Fibroblast of skin of scalp (primary cell): Measurements from ENCODE around the gene RMRP. TPM values are rescaled to one million over a fixed set of nuclear protein-coding genes. Genes with fewer than 3 reads are reported as not detected.
A peak's percentile ranks its signal among the peaks of the same experiment; 100 is the strongest.

ENCODE experiments used
- DNase-seq: peaks from one replicate; pipeline ENCODE4 v3.0.0-alpha.2; 2013
- polyA plus RNA-seq, 2 experiments: library from polyadenylated mRNA; unstranded; fragments of 120-200 nt; gene quantifications; one replicate each; pipeline ENCODE4 v1.2.1, GENCODE V29; 2013; ENCODE audit not compliant: insufficient read length in 2 of 2

RMRP gene
- polyA plus RNA-seq (2013, experiment 1 of 2; ENCODE audit: insufficient read length) = not detected
- polyA plus RNA-seq (2013, experiment 2 of 2; ENCODE audit: insufficient read length) = not detected

- peak; percentile 100 for DNase-seq
Measured at GRCh38 chr9:35657546-35658136, at the start of gene RMRP. Gene RMRP, minus strand, starts transcription at chr9:35658019.

- DNase-seq = no peak
Measured at GRCh38 chr9:35706951-35707350, 49.1 kb upstream of the RMRP start.

- no peak for DNase-seq
Measured at GRCh38 chr9:35705836-35706430, 48.1 kb upstream of the RMRP start.

GRCh38 chr9:35705372-35705771, 47.6 kb upstream of the RMRP start:
- DNase-seq = no peak

- DNase-seq = no peak
Measured at GRCh38 chr9:35703906-35704672, 46.3 kb upstream of the RMRP start.

GRCh38 chr9:35702696-35703095, 44.9 kb upstream of the RMRP start:
- no peak for DNase-seq

GRCh38 chr9:35700942-35701341, 43.1 kb upstream of the RMRP start:
- DNase-seq = no peak

- DNase-seq = no peak
Measured at GRCh38 chr9:35700031-35700430, 42.2 kb upstream of the RMRP start.

- DNase-seq = no peak
Measured at GRCh38 chr9:35698231-35698630, 40.4 kb upstream of the RMRP start.

GRCh38 chr9:35697486-35697885, 39.7 kb upstream of the RMRP start:
- no peak for DNase-seq

GRCh38 chr9:35696520-35697215, 38.8 kb upstream of the RMRP start:
- DNase-seq = peak; percentile 41

- DNase-seq = no peak
Measured at GRCh38 chr9:35695943-35696401, 38.2 kb upstream of the RMRP start.

- peak; percentile 62 for DNase-seq
Measured at GRCh38 chr9:35691757-35692301, 34.0 kb upstream of the RMRP start.

- DNase-seq = no peak
Measured at GRCh38 chr9:35691334-35691650, 33.5 kb upstream of the RMRP start.

GRCh38 chr9:35690614-35691333, 33.0 kb upstream of the RMRP start:
- DNase-seq = peak; percentile 95

- no peak for DNase-seq
Measured at GRCh38 chr9:35690294-35690613, 32.4 kb upstream of the RMRP start.

GRCh38 chr9:35689542-35690293, 31.9 kb upstream of the RMRP start, which contains the start of gene TPM2:
Gene TPM2, minus strand, starts transcription at chr9:35689925. Its CDS starts 108 bp downstream, at chr9:35689817.
- peak; percentile 96 for DNase-seq

- peak; percentile 67 for DNase-seq
Measured at GRCh38 chr9:35688558-35689541, 31.0 kb upstream of the RMRP start.

GRCh38 chr9:35687972-35688557, 30.2 kb upstream of the RMRP start:
- DNase-seq = no peak

GRCh38 chr9:35687306-35687705, 29.5 kb upstream of the RMRP start:
- DNase-seq = no peak
